Nephron progenitor cell (in vitro differentiated cells): ENCODE data around the gene WDR83.

Experiments
- DNase-seq: peaks from one replicate; pipeline ENCODE4 v3.0.0; 2021
- H3K27ac Mint-ChIP-seq: 2 replicates; pipeline ENCODE4 v1.8.0; 2021; ENCODE audit warnings: mild to moderate bottlenecking, moderate library complexity, mixed read lengths
- H3K27me3 Mint-ChIP-seq: 2 replicates; pipeline ENCODE4 v1.8.0; 2021; ENCODE audit warnings: mild to moderate bottlenecking, low read depth, mixed read lengths; ENCODE audit not compliant: poor library complexity
- H3K36me3 Mint-ChIP-seq: 2 replicates; pipeline ENCODE4 v1.8.0; 2021; ENCODE audit warnings: low read depth, mixed read lengths
- H3K4me1 Mint-ChIP-seq: 2 replicates; pipeline ENCODE4 v1.8.0; 2021; ENCODE audit warnings: mixed read lengths
- H3K4me3 Mint-ChIP-seq: 2 replicates; pipeline ENCODE4 v1.8.0; 2021; ENCODE audit warnings: mild to moderate bottlenecking, moderate library complexity, mixed read lengths
- H3K9me3 Mint-ChIP-seq: 2 replicates; pipeline ENCODE4 v1.8.0; 2021; ENCODE audit warnings: mild to moderate bottlenecking, moderate library complexity, mixed read lengths
- CTCF ChIP-seq: fragments of 200-600 bp; sonication (generic); IDR thresholded peaks from 2 replicates; pipeline ENCODE4 v1.5.0; 2021; ENCODE audit warnings: antibody characterized with exemption

WDR83 gene

DNA sequence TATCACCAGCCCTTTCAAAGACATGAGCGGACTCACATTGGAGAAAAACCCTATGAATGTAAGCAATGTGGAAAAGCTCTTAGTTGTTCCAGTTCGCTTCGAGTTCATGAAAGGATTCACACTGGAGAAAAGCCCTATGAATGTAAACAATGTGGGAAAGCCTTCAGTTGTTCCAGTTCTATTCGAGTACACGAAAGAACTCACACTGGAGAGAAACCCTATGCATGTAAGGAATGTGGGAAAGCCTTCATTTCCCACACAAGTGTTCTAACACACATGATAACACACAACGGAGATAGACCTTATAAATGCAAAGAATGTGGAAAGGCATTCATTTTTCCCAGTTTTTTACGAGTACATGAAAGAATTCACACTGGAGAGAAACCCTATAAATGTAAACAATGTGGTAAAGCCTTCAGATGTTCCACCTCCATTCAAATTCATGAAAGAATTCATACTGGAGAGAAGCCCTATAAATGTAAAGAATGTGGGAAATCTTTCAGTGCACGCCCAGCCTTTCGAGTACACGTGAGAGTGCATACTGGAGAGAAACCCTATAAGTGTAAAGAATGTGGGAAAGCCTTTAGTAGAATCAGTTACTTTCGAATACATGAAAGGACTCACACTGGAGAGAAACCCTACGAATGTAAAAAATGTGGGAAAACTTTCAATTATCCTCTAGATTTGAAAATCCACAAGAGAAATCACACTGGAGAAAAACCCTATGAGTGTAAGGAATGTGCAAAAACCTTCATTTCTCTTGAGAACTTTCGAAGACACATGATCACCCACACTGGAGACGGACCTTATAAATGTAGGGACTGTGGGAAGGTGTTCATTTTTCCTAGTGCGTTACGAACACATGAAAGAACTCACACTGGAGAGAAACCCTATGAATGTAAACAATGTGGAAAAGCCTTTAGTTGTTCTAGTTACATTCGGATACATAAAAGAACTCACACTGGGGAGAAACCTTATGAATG, 38.3 kb upstream of the WDR83 start:
- no peak overlapping the region for H3K27ac Mint-ChIP-seq
- no peak for DNase-seq

DNA sequence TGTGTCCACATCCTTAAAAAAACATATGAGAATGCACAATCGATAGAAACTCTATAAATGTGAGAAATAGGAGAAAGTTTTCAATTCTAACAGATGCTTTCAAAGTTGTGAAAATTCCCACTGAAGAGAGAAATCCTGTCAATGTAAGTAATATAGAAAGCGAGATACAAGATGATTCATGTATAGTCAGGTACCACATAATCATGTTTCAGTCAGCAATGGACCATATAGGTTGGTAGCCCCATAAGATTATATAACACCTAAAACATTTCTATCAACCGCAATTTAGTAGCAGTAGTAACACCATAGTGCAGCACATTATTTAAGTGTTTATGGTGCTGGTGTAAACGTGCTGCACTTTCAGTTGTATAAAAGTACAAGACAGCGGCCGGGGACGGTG, 37.4 kb upstream of the WDR83 start:
- H3K27me3 Mint-ChIP-seq = no peaks in the 10 kb centered on the region
- no peak for TF ChIP-seq CTCF
- DNase-seq = no peak
- H3K9me3 Mint-ChIP-seq = peaks cover 93% of the 10 kb centered on the region
- no peak overlapping the region for H3K27ac Mint-ChIP-seq
- H3K36me3 Mint-ChIP-seq = peaks cover 96% of the 10 kb centered on the region
- no peaks in the 10 kb centered on the region for H3K4me1 Mint-ChIP-seq
- H3K4me3 Mint-ChIP-seq = no peak overlapping the region

More for the DNA sequence above, 38.3 kb upstream of the WDR83 start:
- peaks cover 92% of the 10 kb centered on the region for H3K9me3 Mint-ChIP-seq
- H3K27me3 Mint-ChIP-seq = no peaks in the 10 kb centered on the region
- peaks cover 95% of the 10 kb centered on the region for H3K36me3 Mint-ChIP-seq
- H3K4me1 Mint-ChIP-seq = no peaks in the 10 kb centered on the region
- H3K4me3 Mint-ChIP-seq = no peak overlapping the region
- TF ChIP-seq CTCF = no peak

- Mint-ChIP-seq H3K27ac (no peak overlapping the region), H3K4me3 (no peak overlapping the region), H3K4me1 (peaks cover 6% of the 10 kb centered on the region), H3K9me3 (peaks cover 54% of the 10 kb centered on the region), H3K36me3 (peaks cover 35% of the 10 kb centered on the region), H3K27me3 (peaks cover 12% of the 10 kb centered on the region)
- DNase-seq = no peak
- TF ChIP-seq CTCF = no peak
These were observed 30.0 kb upstream of the WDR83 start for GRCh38 chr19:12636631-12637030.

DNA sequence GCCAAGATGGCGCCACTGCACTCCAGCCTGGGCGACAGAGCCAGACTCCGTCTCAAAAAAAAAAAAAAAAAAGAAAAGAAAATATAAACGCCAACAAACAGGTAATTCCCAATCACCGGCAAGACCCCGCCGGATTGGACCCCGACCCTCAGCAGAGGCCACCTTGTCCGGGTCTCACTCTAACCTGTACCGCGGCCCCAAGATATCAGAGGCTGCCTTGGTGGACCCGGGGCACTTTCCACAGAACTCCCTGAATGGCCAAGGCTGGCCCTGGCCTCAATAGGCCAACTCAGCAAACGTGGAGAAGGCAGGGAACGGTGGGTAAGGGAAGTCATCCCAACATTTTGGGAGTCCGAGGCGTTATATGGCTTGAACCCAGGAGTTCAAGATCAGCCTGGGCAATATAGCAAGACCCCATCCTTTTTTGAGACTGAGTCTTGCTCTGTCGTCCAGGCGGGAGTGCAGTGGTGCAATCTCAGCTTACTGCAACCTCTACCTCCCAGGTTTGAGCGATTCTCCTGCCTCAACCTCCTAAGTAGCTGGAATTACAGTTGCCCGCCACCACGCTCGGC, 27.9 kb upstream of the WDR83 start:
- DNase-seq = no peak
- H3K27ac Mint-ChIP-seq = no peak overlapping the region
- H3K4me1 Mint-ChIP-seq = peaks cover 6% of the 10 kb centered on the region
- peaks cover 21% of the 10 kb centered on the region for H3K36me3 Mint-ChIP-seq
- no peak overlapping the region for H3K4me3 Mint-ChIP-seq
- H3K9me3 Mint-ChIP-seq = peaks cover 38% of the 10 kb centered on the region
- H3K27me3 Mint-ChIP-seq = peaks cover 12% of the 10 kb centered on the region
- TF ChIP-seq CTCF = no peak

- Mint-ChIP-seq H3K4me3 (peak overlapping the region; percentile 71), H3K27me3 (peaks cover 14% of the 10 kb centered on the region), H3K9me3 (peaks cover 28% of the 10 kb centered on the region), H3K36me3 (peaks cover 13% of the 10 kb centered on the region), H3K27ac (peak overlapping the region; percentile 54), H3K4me1 (peaks cover 6% of the 10 kb centered on the region)
- peak; percentile 68 for TF ChIP-seq CTCF
- DNase-seq = peak; percentile 78
These were observed 26.6 kb upstream of the WDR83 start for GRCh38 chr19:12639901-12640613.
